Measurements from ENCODE around the gene TULP3. TPM values are rescaled to one million over a fixed set of nuclear protein-coding genes. Genes with fewer than 3 reads are reported as not detected.

The TULP3 gene
- total RNA-seq, 1 donor from 2014 or later = 49.4 TPM

GRCh38 chr12:2856051-2856450 lies 34.6 kb upstream of the TULP3 start:
- no peaks in the 10 kb centered on the region for H3K9me3 Mint-ChIP-seq (ENCODE audit: unreplicated experiment)
- H3K27me3 Mint-ChIP-seq (ENCODE audit: unreplicated experiment) = peaks cover 6% of the 10 kb centered on the region
- no peak for DNase-seq (ENCODE audit: low spot score)
- H3K4me3 Mint-ChIP-seq (ENCODE audit: unreplicated experiment) = no peak overlapping the region
- peaks cover 8% of the 10 kb centered on the region for H3K36me3 Mint-ChIP-seq (ENCODE audit: low read depth, unreplicated experiment)
- TF ChIP-seq, protein P1, sequence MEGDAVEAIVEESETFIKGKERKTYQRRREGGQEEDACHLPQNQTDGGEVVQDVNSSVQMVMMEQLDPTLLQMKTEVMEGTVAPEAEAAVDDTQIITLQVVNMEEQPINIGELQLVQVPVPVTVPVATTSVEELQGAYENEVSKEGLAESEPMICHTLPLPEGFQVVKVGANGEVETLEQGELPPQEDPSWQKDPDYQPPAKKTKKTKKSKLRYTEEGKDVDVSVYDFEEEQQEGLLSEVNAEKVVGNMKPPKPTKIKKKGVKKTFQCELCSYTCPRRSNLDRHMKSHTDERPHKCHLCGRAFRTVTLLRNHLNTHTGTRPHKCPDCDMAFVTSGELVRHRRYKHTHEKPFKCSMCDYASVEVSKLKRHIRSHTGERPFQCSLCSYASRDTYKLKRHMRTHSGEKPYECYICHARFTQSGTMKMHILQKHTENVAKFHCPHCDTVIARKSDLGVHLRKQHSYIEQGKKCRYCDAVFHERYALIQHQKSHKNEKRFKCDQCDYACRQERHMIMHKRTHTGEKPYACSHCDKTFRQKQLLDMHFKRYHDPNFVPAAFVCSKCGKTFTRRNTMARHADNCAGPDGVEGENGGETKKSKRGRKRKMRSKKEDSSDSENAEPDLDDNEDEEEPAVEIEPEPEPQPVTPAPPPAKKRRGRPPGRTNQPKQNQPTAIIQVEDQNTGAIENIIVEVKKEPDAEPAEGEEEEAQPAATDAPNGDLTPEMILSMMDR (IDR thresholded peaks at IDR 0.05; ENCODE audit: unreplicated experiment) = no peak
- H3K27ac Mint-ChIP-seq (ENCODE audit: unreplicated experiment) = no peak overlapping the region
- H3K4me1 Mint-ChIP-seq (ENCODE audit: unreplicated experiment) = no peaks in the 10 kb centered on the region

DNA sequence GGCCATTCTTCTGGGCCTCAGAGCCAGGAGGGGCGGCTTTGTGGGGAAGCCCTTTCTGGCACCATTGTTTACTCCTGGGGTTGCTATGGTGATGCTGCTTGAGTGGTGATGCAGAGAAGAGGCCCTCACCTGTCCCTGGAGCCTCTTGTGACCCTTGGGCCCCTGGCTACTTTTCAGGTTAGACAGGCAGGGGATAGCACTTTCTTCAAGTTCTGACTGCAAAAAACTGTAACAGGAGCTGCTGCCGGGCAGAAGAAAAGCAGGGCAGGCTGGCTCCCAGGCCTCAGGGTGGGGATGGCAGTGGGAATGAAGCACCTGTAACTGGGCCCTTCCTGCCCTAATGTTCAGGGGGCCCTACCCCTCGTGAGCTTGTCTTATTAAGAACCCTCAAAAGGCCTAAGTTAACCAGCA lies 33.7 kb upstream of the TULP3 start, which contains the start of gene TEX52:
Gene TEX52, minus strand, starts transcription at position 19 of the 411 bp plus-strand sequence. Its CDS starts 13 bp downstream, at position 6.
- no peak for DNase-seq (ENCODE audit: low spot score)
- Mint-ChIP-seq H3K4me3 (ENCODE audit: unreplicated experiment) (no peak within 1 kb of the TSS), H3K36me3 (ENCODE audit: low read depth, unreplicated experiment) (peaks cover 8% of the 10 kb centered on the region), H3K4me1 (ENCODE audit: unreplicated experiment) (no peaks in the 10 kb centered on the region), H3K27me3 (ENCODE audit: unreplicated experiment) (peaks cover 6% of the 10 kb centered on the region), H3K27ac (ENCODE audit: unreplicated experiment) (no peak within 1 kb of the TSS), H3K9me3 (ENCODE audit: unreplicated experiment) (no peaks in the 10 kb centered on the region)
- TF ChIP-seq, protein P1 (IDR thresholded peaks at IDR 0.05; ENCODE audit: unreplicated experiment) = no peak

GRCh38 chr12:2857576-2857975 lies 33.1 kb upstream of the TULP3 start:
- DNase-seq (ENCODE audit: low spot score) = no peak
- peaks cover 8% of the 10 kb centered on the region for H3K36me3 Mint-ChIP-seq (ENCODE audit: low read depth, unreplicated experiment)
- no peak overlapping the region for H3K27ac Mint-ChIP-seq (ENCODE audit: unreplicated experiment)
- TF ChIP-seq, protein P1 (IDR thresholded peaks at IDR 0.05; ENCODE audit: unreplicated experiment) = no peak
- H3K4me3 Mint-ChIP-seq (ENCODE audit: unreplicated experiment) = no peak overlapping the region
- no peaks in the 10 kb centered on the region for H3K9me3 Mint-ChIP-seq (ENCODE audit: unreplicated experiment)
- H3K4me1 Mint-ChIP-seq (ENCODE audit: unreplicated experiment) = no peaks in the 10 kb centered on the region
- H3K27me3 Mint-ChIP-seq (ENCODE audit: unreplicated experiment) = peaks cover 6% of the 10 kb centered on the region

GRCh38 chr12:2858334-2858733 lies 32.4 kb upstream of the TULP3 start:
- H3K27me3 Mint-ChIP-seq (ENCODE audit: unreplicated experiment) = peaks cover 6% of the 10 kb centered on the region
- H3K27ac Mint-ChIP-seq (ENCODE audit: unreplicated experiment) = no peak overlapping the region
- H3K4me1 Mint-ChIP-seq (ENCODE audit: unreplicated experiment) = no peaks in the 10 kb centered on the region

DNA sequence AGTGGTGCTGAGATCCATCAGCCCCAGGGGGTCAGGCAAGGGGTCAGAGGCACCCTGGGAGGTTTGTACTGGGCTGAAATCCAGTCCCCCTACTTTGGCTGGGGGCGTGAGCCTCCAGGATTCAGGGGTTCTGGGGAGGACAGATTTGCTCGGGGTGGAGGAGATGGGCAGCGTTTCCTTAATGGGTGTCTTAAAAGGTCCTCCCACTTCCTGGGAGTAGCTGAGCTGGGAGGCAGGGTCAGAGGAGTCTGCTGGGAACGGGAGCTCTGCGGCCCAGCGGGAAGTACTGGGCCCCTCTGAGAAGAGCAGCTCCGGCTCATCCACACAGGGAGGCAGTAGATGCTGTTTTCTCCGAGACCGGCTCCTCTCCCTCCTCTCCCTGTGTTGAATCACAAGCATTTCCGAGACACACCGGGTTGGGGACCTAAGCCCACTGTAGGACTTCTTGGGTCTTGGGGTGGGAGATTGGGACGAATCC lies 31.7 kb upstream of the TULP3 start:
- no peak for DNase-seq (ENCODE audit: low spot score)
- TF ChIP-seq, protein P1 (IDR thresholded peaks at IDR 0.05; ENCODE audit: unreplicated experiment) = no peak
- peaks cover 6% of the 10 kb centered on the region for H3K27me3 Mint-ChIP-seq (ENCODE audit: unreplicated experiment)
- H3K4me1 Mint-ChIP-seq (ENCODE audit: unreplicated experiment) = no peaks in the 10 kb centered on the region
- no peak overlapping the region for H3K27ac Mint-ChIP-seq (ENCODE audit: unreplicated experiment)
- H3K4me3 Mint-ChIP-seq (ENCODE audit: unreplicated experiment) = no peak overlapping the region
- H3K9me3 Mint-ChIP-seq (ENCODE audit: unreplicated experiment) = no peaks in the 10 kb centered on the region
- H3K36me3 Mint-ChIP-seq (ENCODE audit: low read depth, unreplicated experiment) = peaks cover 10% of the 10 kb centered on the region

More at GRCh38 chr12:2858334-2858733, 32.4 kb upstream of the TULP3 start:
- TF ChIP-seq, protein P1 (IDR thresholded peaks at IDR 0.05; ENCODE audit: unreplicated experiment) = no peak
- no peak overlapping the region for H3K4me3 Mint-ChIP-seq (ENCODE audit: unreplicated experiment)
- no peak for DNase-seq (ENCODE audit: low spot score)
- peaks cover 8% of the 10 kb centered on the region for H3K36me3 Mint-ChIP-seq (ENCODE audit: low read depth, unreplicated experiment)
- no peaks in the 10 kb centered on the region for H3K9me3 Mint-ChIP-seq (ENCODE audit: unreplicated experiment)
